OCI-LY7 (cell line): ENCODE measurements around the gene ADAM15. TPM values are rescaled to one million over a fixed set of nuclear protein-coding genes. Genes with fewer than 3 reads are reported as not detected.

Experiments
- BruUV-seq: library from RNA; stranded (reverse); fragments of 400-500 nt; replicated peaks from 2 replicates; lab custom pipeline; 2021; lab: Mats Ljungman, UMichigan
- CTCF ChIA-PET: fragments of 300-600 bp; sonication (Branson Sonifier 250); formaldehyde crosslinking; loops from one replicate; lab custom pipeline; 2022; ENCODE audit warnings: antibody characterized with exemption; ENCODE audit not compliant: unreplicated experiment; lab: Charles Lee
- POLR2A ChIA-PET: fragments of 300-600 bp; sonication (Branson Sonifier 250); formaldehyde crosslinking; loops from one replicate; lab custom pipeline; 2022; ENCODE audit warnings: antibody characterized with exemption; lab: Charles Lee
- DNase-seq: peaks from one replicate; pipeline ENCODE4 v3.0.0-alpha.2; 2015; ENCODE audit warnings: low spot score
- H2AFZ ChIP-seq: fragments of 200-600 bp; sonication (generic), shearing (Covaris generic); 2 replicates; pipeline ENCODE4 v1.6.1; 2014; ENCODE audit warnings: mild to moderate bottlenecking, antibody characterized with exemption, low read length, moderate library complexity
- H3K27ac ChIP-seq: fragments of 200-600 bp; sonication (generic); 2 replicates; pipeline ENCODE4 v1.5.1; 2014; ENCODE audit warnings: mixed run types, low read depth, mild to moderate bottlenecking, moderate library complexity, low read length, inconsistent platforms; ENCODE audit not compliant: poor library complexity, severe bottlenecking
- H3K36me3 ChIP-seq: fragments of 200-600 bp; sonication (generic); 2 replicates; pipeline ENCODE4 v1.6.1; 2014; ENCODE audit warnings: mild to moderate bottlenecking, antibody characterized with exemption, low read length, moderate library complexity, mixed read lengths; ENCODE audit not compliant: insufficient read depth
- H3K4me1 ChIP-seq: fragments of 200-600 bp; sonication (generic); 2 replicates; pipeline ENCODE4 v1.5.1; 2014; ENCODE audit warnings: mild to moderate bottlenecking, low read length; ENCODE audit not compliant: insufficient read depth, poor library complexity, severe bottlenecking
- H3K4me2 ChIP-seq: fragments of 200-600 bp; sonication (generic); 2 replicates; pipeline ENCODE4 v1.6.1; 2014; ENCODE audit warnings: mild to moderate bottlenecking, low read length
- H3K4me3 ChIP-seq: fragments of 200-600 bp; sonication (generic); 2 replicates; pipeline ENCODE4 v1.5.1; 2014; ENCODE audit warnings: mild to moderate bottlenecking, low read depth, low read length; ENCODE audit not compliant: poor library complexity, severe bottlenecking
- H3K79me2 ChIP-seq: fragments of 200-600 bp; sonication (generic); 2 replicates; pipeline ENCODE4 v1.6.1; 2016; ENCODE audit warnings: low read depth, mild to moderate bottlenecking, low read length, moderate library complexity, mixed read lengths; ENCODE audit not compliant: insufficient read depth
- H3K9me2 ChIP-seq: fragments of 200-600 bp; sonication (generic); 2 replicates; pipeline ENCODE4 v1.6.1; 2016; ENCODE audit warnings: mild to moderate bottlenecking, low read length, mixed read lengths; ENCODE audit not compliant: insufficient read depth
- H3K9me3 ChIP-seq: fragments of 200-600 bp; sonication (generic); 2 replicates; pipeline ENCODE4 v1.6.1; 2014; ENCODE audit warnings: mild to moderate bottlenecking, mixed run types, low read length, mixed read lengths
- H4K20me1 ChIP-seq: fragments of 200-600 bp; sonication (generic); 2 replicates; pipeline ENCODE4 v1.6.1; 2014; ENCODE audit warnings: mild to moderate bottlenecking, antibody characterized with exemption, low read length, moderate library complexity, mixed read lengths; ENCODE audit not compliant: insufficient read depth
- CTCF ChIP-seq: fragments of 200-600 bp; sonication (generic); conservative IDR thresholded peaks from 2 replicates; pipeline ENCODE4 v1.5.1; 2014; ENCODE audit warnings: mild to moderate bottlenecking, antibody characterized with exemption, low read length, moderate library complexity, mixed read lengths
- EZH2phosphoT487 ChIP-seq: fragments of 200-600 bp; sonication (generic); IDR thresholded peaks from 2 replicates; pipeline ENCODE4 v1.6.1; 2018; ENCODE audit warnings: low read depth, borderline replicate concordance, mild to moderate bottlenecking, mixed run types, antibody characterized with exemption, low read length, moderate library complexity, mixed read lengths
- intact Hi-C: fragments of 100-400 bp; cut with micrococcal nuclease; formaldehyde crosslinking; loops from one replicate; pipeline ENCODE4 v1.10.0; 2022; ENCODE audit not compliant: unreplicated experiment
- total RNA-seq, 2 experiments: library from RNA; depleted of rRNA in 1 of 2; stranded (reverse); fragments of >200 nt in 1 of 2; shearing (Covaris generic) in 1 of 2; gene quantifications; 2 replicates each; pipeline ENCODE4 v1.2.3, GENCODE V29; 2014 to 2022

The ADAM15 gene
- total RNA-seq, 2 experiments from 2014 or later, result 19.7 to 56.1 TPM

DNA sequence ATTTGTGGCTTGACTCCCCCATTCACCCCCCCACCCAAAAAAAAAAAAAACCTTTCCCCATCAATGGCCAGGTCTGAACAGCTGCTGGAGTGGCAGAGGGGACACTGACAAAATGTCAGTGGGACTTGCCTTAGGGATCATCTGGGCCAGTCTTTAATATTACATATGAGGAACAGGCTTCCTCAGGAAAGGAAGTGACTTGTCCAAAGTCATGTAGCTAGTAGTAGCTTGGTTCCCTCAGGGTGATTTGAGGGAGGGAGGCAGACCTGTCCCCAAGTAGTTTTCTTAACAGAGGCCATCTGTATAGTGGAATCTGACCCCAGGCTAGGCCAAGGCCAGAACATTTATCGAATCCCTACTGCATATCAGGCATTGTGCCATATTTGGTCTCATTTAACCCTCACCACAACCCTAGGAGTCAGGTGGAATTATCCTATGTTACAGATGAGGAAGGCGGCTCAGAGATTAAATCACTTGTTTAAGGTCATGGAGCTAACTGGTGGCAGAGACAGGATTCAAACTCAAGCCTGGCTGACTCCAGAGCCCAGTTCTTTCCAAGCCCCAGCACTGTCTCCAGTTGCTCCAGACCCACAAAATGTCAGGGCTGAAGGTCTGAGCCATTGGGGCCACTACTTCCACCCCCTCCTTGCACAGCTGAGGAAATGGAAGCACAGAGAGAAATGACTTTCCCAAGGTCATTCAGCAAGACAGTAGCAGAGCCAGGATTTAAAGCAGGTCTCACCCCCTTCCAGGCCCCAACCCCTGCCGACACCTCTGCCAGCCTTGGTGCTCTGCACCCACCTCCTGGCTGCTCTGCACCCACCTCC is 38.1 kb upstream of the ADAM15 start:
- ChIA-PET CTCF (no interaction called here), POLR2A (interaction anchor here (0.7 to 1.2 kb wide), 4 partner anchors 10 to 46 kb away, joined by 3 to 4 read pairs (median 4); no protein-coding TSS in a partner anchor)
- intact Hi-C loops, result no loop called here
- Histone ChIP-seq H3K4me2 (peak overlapping the region; percentile 62), H3K9me2 (no peaks in the 10 kb centered on the region), H3K36me3 (peaks cover 22% of the 10 kb centered on the region; the same call in 1 of the 2 replicates), H3K4me3 (no peak overlapping the region), H3K4me1 (peaks cover 81% of the 10 kb centered on the region), H3K27ac (peak overlapping the region; percentile 58), H2AFZ (no peak overlapping the region), H3K9me3 (no peaks in the 10 kb centered on the region), H4K20me1 (no peaks in the 10 kb centered on the region), H3K79me2 (no peaks in the 10 kb centered on the region)
- DNase-seq, result no peak
- TF ChIP-seq CTCF, result no peak
- no peak for TF ChIP-seq EZH2phosphoT487
- no TSS peak for BruUV-seq

GRCh38 chr1:155013632-155014031 is 37.5 kb upstream of the ADAM15 start:
- Histone ChIP-seq H3K4me3 (no peak overlapping the region), H3K79me2 (no peaks in the 10 kb centered on the region), H4K20me1 (no peaks in the 10 kb centered on the region), H3K4me1 (peaks cover 81% of the 10 kb centered on the region), H3K4me2 (peak overlapping the region; percentile 62), H2AFZ (no peak overlapping the region), H3K36me3 (peaks cover 22% of the 10 kb centered on the region; the same call in 1 of the 2 replicates), H3K9me3 (no peaks in the 10 kb centered on the region), H3K9me2 (no peaks in the 10 kb centered on the region), H3K27ac (peak overlapping the region; percentile 58)
- CTCF ChIA-PET, result no interaction called here
- TF ChIP-seq EZH2phosphoT487, result no peak
- TF ChIP-seq CTCF, result no peak
- intact Hi-C loops, result no loop called here
- POLR2A ChIA-PET, result interaction anchor here (1.2 kb wide), 1 partner anchor 9 kb away, joined by 3 read pairs; no protein-coding TSS in a partner anchor
- BruUV-seq, result no TSS peak
- no peak for DNase-seq
